Thoracic aorta (tissue), 2 donors: ENCODE data around the gene EFHD1. TPM values are rescaled to one million over a fixed set of nuclear protein-coding genes. Genes with fewer than 3 reads are reported as not detected.

ENCODE experiments used
- ATAC-seq: fragments of 150-250 bp; one replicate; pipeline ENCODE4 v1.8.0; 2017; ENCODE audit warnings: low read depth; ENCODE audit not compliant: insufficient number of reproducible peaks, low FRiP score
- DNase-seq: peaks from one replicate; pipeline ENCODE4 v3.0.0-alpha.2; 2020; ENCODE audit warnings: low spot score
- H3K27ac ChIP-seq, 2 donors: fragments of 200-600 bp; sonication (generic); 1 replicate in 1 of 2; 2 replicates in 1 of 2; pipeline ENCODE4 v1.5.1; 2016; ENCODE audit warnings: mild to moderate bottlenecking in 2 of 2, moderate library complexity in 2 of 2
- H3K27me3 ChIP-seq: fragments of 200-600 bp; sonication (generic); replicated peaks from 2 replicates; pipeline ENCODE4 v1.6.0; 2016; ENCODE audit warnings: mild to moderate bottlenecking; ENCODE audit not compliant: insufficient read depth
- H3K36me3 ChIP-seq: fragments of 200-600 bp; sonication (generic); one replicate; pipeline ENCODE4 v1.5.1; 2016
- H3K4me1 ChIP-seq, 2 donors: fragments of 200-600 bp; sonication (generic); 1 replicate in 1 of 2; 2 replicates in 1 of 2; pipeline versions ENCODE4 v1.5.1 to v1.6.0; 2016; ENCODE audit warnings: low read depth in 2 of 2, mild to moderate bottlenecking in 1 of 2; ENCODE audit not compliant: control insufficient read depth in 1 of 2
- H3K4me3 ChIP-seq: fragments of 200-600 bp; sonication (generic); 2 replicates; pipeline ENCODE4 v1.5.1; 2016; ENCODE audit warnings: mild to moderate bottlenecking
- H3K9me3 ChIP-seq: fragments of 200-600 bp; sonication (generic); 2 replicates; pipeline ENCODE4 v1.5.1; 2016
- CTCF ChIP-seq: fragments of 200-600 bp; sonication (generic); IDR thresholded peaks from one replicate; pipeline ENCODE4 v1.5.1; 2019; ENCODE audit warnings: antibody characterized with exemption
- total RNA-seq, 2 donors: library from RNA; depleted of rRNA; stranded (reverse); fragments of >200 nt; gene quantifications; one replicate each; pipeline versions ENCODE4 v1.1.0 to v1.2.3, GENCODE V29; 2016

Gene EFHD1
- total RNA-seq, 2 donors from 2014 or later, result 111 to 211 TPM

GRCh38 chr2:232635820-232636219 is 2.4 kb downstream of the EFHD1 start:
- H3K9me3 ChIP-seq, result no peaks in the 10 kb centered on the region
- ATAC-seq (no peak), DNase-seq (no peak)
- no peak for TF ChIP-seq CTCF
- H3K36me3 ChIP-seq, result no peaks in the 10 kb centered on the region
- peak overlapping the region; percentile 97 for H3K4me3 ChIP-seq
- no peaks in the 10 kb centered on the region for H3K27me3 ChIP-seq
- peaks cover 10 to 63% of the 10 kb centered on the region in 2 donors for H3K4me1 ChIP-seq
- peak overlapping the region; percentile 94 to 99 for H3K27ac ChIP-seq

GRCh38 chr2:232636788-232637420 is 3.5 kb downstream of the EFHD1 start:
- DNase-seq (no peak), ATAC-seq (no peak)
- Histone ChIP-seq H3K4me1 (peaks cover 20 to 74% of the 10 kb centered on the region in 2 donors), H3K9me3 (no peaks in the 10 kb centered on the region), H3K4me3 (peak overlapping the region; percentile 97), H3K27ac (peak overlapping the region; percentile 30 to 99), H3K36me3 (no peaks in the 10 kb centered on the region), H3K27me3 (no peaks in the 10 kb centered on the region)
- TF ChIP-seq CTCF, result no peak

GRCh38 chr2:232637866-232638583 is 4.6 kb downstream of the EFHD1 start:
- H3K27ac ChIP-seq, result peak overlapping the region; percentile 18 to 54
- DNase-seq (no peak), ATAC-seq (no peak)
- no peaks in the 10 kb centered on the region for H3K27me3 ChIP-seq
- no peak for TF ChIP-seq CTCF
- peaks cover 22 to 77% of the 10 kb centered on the region in 2 donors for H3K4me1 ChIP-seq
- H3K36me3 ChIP-seq, result no peaks in the 10 kb centered on the region
- peak overlapping the region; percentile 45 for H3K4me3 ChIP-seq
- H3K9me3 ChIP-seq, result no peaks in the 10 kb centered on the region

GRCh38 chr2:232641153-232641848 is 7.9 kb downstream of the EFHD1 start:
- no peak for TF ChIP-seq CTCF
- no peak for DNase-seq

GRCh38 chr2:232643147-232643425 is 9.7 kb downstream of the EFHD1 start:
- ATAC-seq (no peak), DNase-seq (no peak)
- TF ChIP-seq CTCF, result no peak
- no peak overlapping the region for H3K27ac ChIP-seq
- no peaks in the 10 kb centered on the region for H3K36me3 ChIP-seq
- H3K27me3 ChIP-seq, result no peaks in the 10 kb centered on the region
- H3K4me1 ChIP-seq, result peaks cover 31 to 81% of the 10 kb centered on the region in 2 donors
- no peak overlapping the region for H3K4me3 ChIP-seq
- H3K9me3 ChIP-seq, result no peaks in the 10 kb centered on the region

More at GRCh38 chr2:232641153-232641848, 7.9 kb downstream of the EFHD1 start:
- no peaks in the 10 kb centered on the region for H3K36me3 ChIP-seq
- no peaks in the 10 kb centered on the region for H3K9me3 ChIP-seq
- H3K27ac ChIP-seq, result no peak overlapping the region
- H3K27me3 ChIP-seq, result no peaks in the 10 kb centered on the region
- H3K4me1 ChIP-seq, result peaks cover 24 to 81% of the 10 kb centered on the region in 2 donors
- H3K4me3 ChIP-seq, result no peak overlapping the region
- no peak for ATAC-seq
